Gastrocnemius medialis (tissue), 4 donors: ENCODE results near the gene POLR2B.

Experiments
- CTCF ChIP-seq, 5 experiments: fragments of 450-650 bp in 3 of 5; fragments of 200-600 bp in 2 of 5; sonication (generic) in 2 of 5; IDR thresholded peaks in 4 of 5; conservative IDR thresholded peaks in 1 of 5; 1 replicate in 4 of 5; 2 replicates in 1 of 5; pipeline ENCODE4 v1.5.1; 2016 to 2019; ENCODE audit warnings: antibody characterized with exemption in 5 of 5, mild to moderate bottlenecking in 3 of 5, moderate library complexity in 3 of 5
- POLR2A ChIP-seq, 2 donors: fragments of 450-650 bp; IDR thresholded peaks; one replicate each; pipeline ENCODE4 v1.6.1; 2017; ENCODE audit warnings: antibody characterized with exemption in 2 of 2, mild to moderate bottlenecking in 2 of 2, moderate library complexity in 2 of 2

GRCh38 chr4:56999751-57000150 lies 21.1 kb downstream of the POLR2B start:
- no peak for TF ChIP-seq CTCF (IDR thresholded peaks at IDR 0.05 in 4 of 5, conservative IDR thresholded peaks at IDR 0.05 in 1 of 5)
- no peak for TF ChIP-seq POLR2A (IDR thresholded peaks at IDR 0.05)
